IMR-90 (cell line): Measurements from ENCODE around the gene WDR49. TPM values are rescaled to one million over a fixed set of nuclear protein-coding genes. Genes with fewer than 3 reads are reported as not detected.

Experiments
- ATAC-seq: fragments of 200-7000 bp; cut with Tn5 transposase; 2 replicates; pipeline ENCODE4 v1.9.1; 2020; ENCODE audit warnings: low read depth, mild to moderate bottlenecking, moderate library complexity
- BruUV-seq: library from RNA; stranded (reverse); fragments of 400-500 nt; replicated peaks from 2 replicates; lab custom pipeline; 2021; lab: Mats Ljungman, UMichigan
- CTCF ChIA-PET: fragments of 300-600 bp; formaldehyde crosslinking; extraction: SDS; loops from one replicate; lab custom pipeline; 2021; ENCODE audit warnings: antibody characterized with exemption; lab: Yijun Ruan, JAX
- POLR2A ChIA-PET: fragments of 300-600 bp; sonication (Branson Sonifier 250); formaldehyde crosslinking; loops from one replicate; lab custom pipeline; 2022; ENCODE audit warnings: antibody characterized with exemption; ENCODE audit not compliant: unreplicated experiment; lab: Charles Lee
- DNase-seq: peaks from one replicate; pipeline ENCODE4 v3.0.0; 2013
- H2AFZ ChIP-seq: replicated peaks from 2 replicates; pipeline ENCODE3; 2013; ENCODE audit warnings: low read length, mild to moderate bottlenecking; ENCODE audit not compliant: poor library complexity
- H2AK5ac ChIP-seq: 2 replicates; pipeline ENCODE4 v1.6.1; 2013; ENCODE audit warnings: low read depth, low read length, inconsistent platforms
- H2AK9ac ChIP-seq: replicated peaks from 2 replicates; pipeline ENCODE3; 2013; ENCODE audit warnings: mild to moderate bottlenecking, low read depth, low read length, moderate library complexity; ENCODE audit not compliant: poor library complexity
- H2BK120ac ChIP-seq: 2 replicates; pipeline ENCODE4 v1.6.1; 2013; ENCODE audit warnings: low read depth, low read length, inconsistent platforms
- H2BK15ac ChIP-seq: 3 replicates; pipeline ENCODE4 v1.6.1; 2013; ENCODE audit warnings: low read depth, low read length, inconsistent platforms
- H2BK20ac ChIP-seq: 2 replicates; pipeline ENCODE4 v1.6.1; 2013; ENCODE audit warnings: low read depth, mild to moderate bottlenecking, inconsistent platforms, low read length, moderate library complexity
- H2BK5ac ChIP-seq: 2 replicates; pipeline ENCODE4 v1.6.1; 2013; ENCODE audit warnings: mild to moderate bottlenecking, low read depth, low read length, inconsistent platforms; ENCODE audit not compliant: poor library complexity, severe bottlenecking
- H3K14ac ChIP-seq: replicated peaks from 2 replicates; pipeline ENCODE4 v1.6.1; 2013; ENCODE audit warnings: low read depth, low read length, inconsistent platforms
- H3K18ac ChIP-seq: 2 replicates; pipeline ENCODE4 v1.6.1; 2013; ENCODE audit warnings: low read depth, low read length, control low read depth
- H3K23ac ChIP-seq: 2 replicates; pipeline ENCODE4 v1.6.1; 2013; ENCODE audit warnings: low read depth, low read length, inconsistent platforms
- H3K27ac ChIP-seq: 2 replicates; pipeline ENCODE4 v1.5.1; 2013; ENCODE audit warnings: mild to moderate bottlenecking, control low read depth, low read length; ENCODE audit not compliant: insufficient read depth
- H3K27me3 ChIP-seq: 2 replicates; pipeline ENCODE4 v1.6.1; 2013; ENCODE audit warnings: low read length; ENCODE audit not compliant: control insufficient read depth, insufficient read depth
- H3K36me3 ChIP-seq: 2 replicates; pipeline ENCODE4 v1.6.1; 2013; ENCODE audit warnings: low read length, mixed read lengths; ENCODE audit not compliant: control insufficient read depth, insufficient read depth
- H3K4ac ChIP-seq: 2 replicates; pipeline ENCODE4 v1.6.1; 2013; ENCODE audit warnings: low read depth, low read length, inconsistent platforms
- H3K4me1 ChIP-seq: 2 replicates; pipeline ENCODE4 v1.6.1; 2013; ENCODE audit warnings: low read length, mixed read lengths; ENCODE audit not compliant: control insufficient read depth, insufficient read depth
- H3K4me2 ChIP-seq: 2 replicates; pipeline ENCODE4 v1.6.1; 2013; ENCODE audit warnings: low read depth, mild to moderate bottlenecking, control low read depth, low read length, moderate library complexity
- H3K4me3 ChIP-seq: 2 replicates; pipeline ENCODE4 v1.5.1; 2013; ENCODE audit warnings: low read depth, mild to moderate bottlenecking, control low read depth, low read length, moderate library complexity; ENCODE audit not compliant: insufficient read depth
- H3K56ac ChIP-seq: 2 replicates; pipeline ENCODE4 v1.6.1; 2013; ENCODE audit warnings: low read length, inconsistent platforms; ENCODE audit not compliant: insufficient read depth; ENCODE audit errors: extremely low read depth
- H3K79me1 ChIP-seq, 2 experiments: 2 replicates each; pipeline ENCODE4 v1.6.1; 2013; ENCODE audit warnings: low read length in 2 of 2, inconsistent platforms in 1 of 2, low read depth in 1 of 2
- H3K9ac ChIP-seq: 2 replicates; pipeline ENCODE4 v1.6.1; 2013; ENCODE audit warnings: low read depth, low read length, control low read depth
- H3K9me1 ChIP-seq: 2 replicates; pipeline ENCODE4 v1.6.1; 2013; ENCODE audit warnings: low read length, inconsistent platforms; ENCODE audit not compliant: insufficient read depth
- H3K9me3 ChIP-seq: 2 replicates; pipeline ENCODE4 v1.6.1; 2013; ENCODE audit warnings: low read length; ENCODE audit not compliant: control insufficient read depth, insufficient read depth
- H4K20me1 ChIP-seq: 2 replicates; pipeline ENCODE4 v1.6.1; 2013; ENCODE audit warnings: low read length, inconsistent platforms; ENCODE audit not compliant: insufficient read depth
- H4K5ac ChIP-seq: 2 replicates; pipeline ENCODE4 v1.6.1; 2013; ENCODE audit warnings: mild to moderate bottlenecking, low read depth, low read length, control low read depth
- H4K8ac ChIP-seq, 2 experiments: 2 replicates each; pipeline ENCODE4 v1.6.1; 2013; ENCODE audit warnings: low read depth in 2 of 2, low read length in 2 of 2, control low read depth in 1 of 2, inconsistent platforms in 1 of 2
- H4K91ac ChIP-seq: 2 replicates; pipeline ENCODE4 v1.6.1; 2013; ENCODE audit warnings: low read depth, low read length, inconsistent platforms; ENCODE audit not compliant: insufficient read depth
- NFE2L2 ChIP-seq: fragments of 150-350 bp; IDR thresholded peaks from 2 replicates; pipeline ENCODE4 v1.6.1; 2016; ENCODE audit warnings: low read depth, mild to moderate bottlenecking, low read length
- WGBS, 2 experiments: methylation state at CpG; one replicate each; pipeline versions ENCODE4 v1.1.5 to v1.1.7; 2013; ENCODE audit warnings: missing lambda C conversion rate in 2 of 2; ENCODE audit not compliant: insufficient read length in 1 of 2; ENCODE audit errors: extremely low coverage in 2 of 2; 5-methylcytosine and 5-hydroxymethylcytosine counted together
- dilution Hi-C: fragments of 300-500 bp; cut with HindIII; formaldehyde crosslinking; loops from one replicate; pipeline ENCODE4 v1.14.3; 2018; ENCODE audit warnings: low sequenced_read_pairs; ENCODE audit not compliant: unreplicated experiment
- in situ Hi-C: fragments of 300-500 bp; cut with MboI; formaldehyde crosslinking; loops from 3 replicates; pipeline ENCODE4 v1.14.3; 2019; ENCODE audit warnings: low sequenced_read_pairs, inconsistent platforms, mixed read lengths
- intact Hi-C: fragments of 100-400 bp; cut with micrococcal nuclease; formaldehyde crosslinking; loops from 2 replicates; pipeline ENCODE4 v1.10.0; 2022
- polyA plus RNA-seq, 3 experiments: library from polyadenylated mRNA; depleted of rRNA; stranded (reverse); fragments of >200 nt; gene quantifications; 2 replicates each; pipeline ENCODE4 v1.2.3, GENCODE V29; 2012; ENCODE audit warnings: low replicate concordance in 1 of 3
- total RNA-seq: library from RNA; depleted of rRNA; stranded (reverse); fragments of >200 nt; gene quantifications from 2 replicates; pipeline ENCODE4 v1.2.3, GENCODE V29; 2012

WDR49 gene
- total and polyA plus RNA-seq, 2 of the 4 experiments (the other 2 are of a cell fraction) = not detected

GRCh38 chr3:167602041-167602440, 51.7 kb downstream of the WDR49 start:
- H2BK5ac ChIP-seq = no peak overlapping the region
- no peak overlapping the region for H3K23ac ChIP-seq
- no peaks in the 10 kb centered on the region for H3K27me3 ChIP-seq
- H3K18ac ChIP-seq = no peak overlapping the region
- H4K91ac ChIP-seq = no peak overlapping the region
- H3K4me1 ChIP-seq = no peaks in the 10 kb centered on the region
- no peaks in the 10 kb centered on the region for H3K9me1 ChIP-seq
- H4K8ac ChIP-seq = no peak overlapping the region
- H3K9ac ChIP-seq = no peak overlapping the region
- dilution Hi-C loops = no loop called here
- no peak overlapping the region for H3K4ac ChIP-seq
- H3K9me3 ChIP-seq = peaks cover 11% of the 10 kb centered on the region
- H2BK120ac ChIP-seq = no peak overlapping the region
- ATAC-seq (no peak), DNase-seq (no peak)
- H2AFZ ChIP-seq = no peak overlapping the region
- TF ChIP-seq NFE2L2 = no peak
- no peak overlapping the region for H2AK9ac ChIP-seq
- no peak overlapping the region for H2AK5ac ChIP-seq
- H3K14ac ChIP-seq = no peak overlapping the region
- BruUV-seq = no TSS peak
- ChIA-PET CTCF (no interaction called here), POLR2A (no interaction called here)
- no peaks in the 10 kb centered on the region for H4K20me1 ChIP-seq
- no CpG with 5 or more reads among the region's 2 CpGs for WGBS, 2 experiments
- no peaks in the 10 kb centered on the region for H3K36me3 ChIP-seq
- H3K79me1 ChIP-seq = no peaks in the 10 kb centered on the region
- no peak overlapping the region for H3K4me2 ChIP-seq
- intact Hi-C loops = no loop called here
- no peak overlapping the region for H3K27ac ChIP-seq
- H2BK15ac ChIP-seq = no peak overlapping the region
- H4K5ac ChIP-seq = no peak overlapping the region
- H3K56ac ChIP-seq = no peak overlapping the region
- no peak overlapping the region for H2BK20ac ChIP-seq
- no peak overlapping the region for H3K4me3 ChIP-seq
- in situ Hi-C loops = no loop called here
